EL (cell line): ENCODE results near the gene CDON.
"Not testable (repeated sequence)": the region's sequence is repeated elsewhere in the genome, so short reads cannot be mapped to it uniquely, and the experiment has no call there.

Experiments
- DNase-seq: peaks from one replicate; pipeline ENCODE4 v3.0.0-alpha.2; 2016

The CDON gene

GRCh38 chr11:126039485-126040271 lies 23.0 kb downstream of the CDON start:
- DNase-seq, result no peak

DNA sequence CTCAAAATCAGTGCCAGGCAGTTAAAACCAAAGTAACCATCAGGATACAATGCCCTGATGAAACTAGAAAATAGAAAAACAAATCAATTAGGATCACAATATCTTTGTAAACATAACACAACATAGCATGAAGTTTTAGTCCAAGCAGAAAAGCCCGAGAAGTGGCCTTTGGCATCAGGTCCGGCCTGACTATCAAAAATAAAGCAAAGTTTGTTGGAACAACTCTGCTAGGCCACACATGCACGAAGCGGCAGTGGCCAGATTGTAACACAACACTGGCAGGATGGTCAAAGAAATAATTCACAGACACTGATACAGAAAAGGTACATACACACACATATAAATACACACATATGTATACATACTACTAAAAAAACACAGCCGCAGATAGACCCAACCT lies 26.9 kb downstream of the CDON start:
- no peak for DNase-seq

DNA sequence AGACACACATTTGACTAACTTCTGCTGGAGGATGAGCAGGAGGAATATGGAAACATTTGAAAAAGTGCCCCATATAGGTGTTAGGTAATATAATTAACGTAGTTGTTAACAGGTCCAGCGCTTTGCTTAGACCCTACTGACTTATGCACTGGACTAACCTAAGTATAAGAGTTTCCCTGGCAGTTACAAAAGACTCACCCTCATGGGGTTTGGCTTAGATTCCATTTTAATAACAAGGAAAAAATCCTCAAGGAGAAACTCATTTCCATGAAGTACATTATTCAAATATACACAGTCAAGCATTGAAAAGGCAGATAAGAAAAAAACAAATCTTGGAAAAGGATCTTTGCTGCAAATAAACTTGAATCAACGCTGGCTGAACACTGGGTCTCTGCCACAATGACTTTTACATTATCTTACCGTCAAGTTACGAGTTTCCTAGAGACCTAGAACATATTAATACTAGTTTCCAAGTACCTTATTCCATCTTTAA lies 27.7 kb downstream of the CDON start:
- no peak for DNase-seq

GRCh38 chr11:126034039-126034932 lies 28.4 kb downstream of the CDON start:
- DNase-seq, result no peak

- DNase-seq, result no peak
Observed at GRCh38 chr11:126032375-126032774, 30.3 kb downstream of the CDON start.

- no peak for DNase-seq
Observed at GRCh38 chr11:126029805-126030204, 32.9 kb downstream of the CDON start.

GRCh38 chr11:126029237-126029636 lies 33.4 kb downstream of the CDON start:
- DNase-seq, result no peak

GRCh38 chr11:126028534-126028933 lies 34.1 kb downstream of the CDON start:
- not testable (repeated sequence) for DNase-seq

DNA sequence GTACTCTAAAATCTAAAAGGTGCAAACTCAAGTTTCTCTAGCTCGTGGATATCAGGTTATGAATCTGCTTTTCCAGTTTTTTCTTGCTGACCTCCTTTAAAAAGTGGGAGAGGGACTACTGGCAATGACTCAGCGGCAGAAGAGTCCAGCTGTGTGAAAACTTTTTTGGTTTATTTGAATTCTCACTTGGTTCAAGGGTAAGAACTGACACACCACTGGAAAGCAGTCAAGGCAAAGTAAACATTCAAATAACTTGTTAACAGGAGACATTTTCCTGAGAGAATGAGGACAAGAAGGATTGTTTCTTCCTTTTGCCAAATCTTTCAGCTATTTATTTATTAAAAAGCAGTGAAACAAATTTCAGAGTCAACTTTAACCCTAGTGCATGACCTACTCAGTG lies 36.1 kb downstream of the CDON start:
- DNase-seq, result no peak

DNA sequence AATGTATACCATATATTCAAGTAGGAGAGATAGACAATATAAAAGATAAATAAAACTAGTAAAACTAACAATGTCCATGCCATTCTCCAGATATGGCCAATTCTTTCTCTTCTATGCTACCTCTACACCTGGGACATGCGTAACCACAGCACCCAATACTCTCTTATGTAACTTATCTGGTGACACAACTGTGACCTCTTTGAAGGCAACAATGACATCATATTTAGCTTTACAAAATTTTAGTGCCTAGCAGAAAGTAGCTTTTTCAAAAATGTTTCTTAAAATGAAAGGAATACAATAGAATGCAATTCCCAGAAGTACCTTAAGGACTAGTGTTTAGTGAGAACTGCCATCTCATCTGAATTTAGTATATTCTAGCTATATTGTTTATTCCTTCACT lies 36.8 kb downstream of the CDON start:
- DNase-seq, result no peak

GRCh38 chr11:126024123-126024522 lies 38.5 kb downstream of the CDON start:
- no peak for DNase-seq

DNA sequence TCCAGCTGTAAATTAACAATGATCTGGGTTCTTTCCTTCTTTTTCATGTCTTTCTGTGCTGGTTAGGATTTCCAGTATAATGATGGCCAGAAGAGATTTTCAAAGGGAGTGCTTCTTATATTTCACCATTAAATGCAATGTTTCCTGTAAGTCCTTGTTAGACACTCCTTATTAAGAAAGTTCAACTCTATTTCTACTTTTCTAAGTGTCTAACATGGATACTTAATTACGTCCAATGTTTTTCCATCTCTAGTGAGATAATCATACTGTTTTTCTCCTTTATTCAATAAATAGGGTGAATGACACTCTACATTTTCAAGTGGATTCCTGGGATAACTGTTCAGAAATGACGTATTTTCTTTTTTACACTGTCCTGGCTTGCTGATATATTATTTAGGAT lies 49.8 kb downstream of the CDON start:
- DNase-seq, result no peak

DNA sequence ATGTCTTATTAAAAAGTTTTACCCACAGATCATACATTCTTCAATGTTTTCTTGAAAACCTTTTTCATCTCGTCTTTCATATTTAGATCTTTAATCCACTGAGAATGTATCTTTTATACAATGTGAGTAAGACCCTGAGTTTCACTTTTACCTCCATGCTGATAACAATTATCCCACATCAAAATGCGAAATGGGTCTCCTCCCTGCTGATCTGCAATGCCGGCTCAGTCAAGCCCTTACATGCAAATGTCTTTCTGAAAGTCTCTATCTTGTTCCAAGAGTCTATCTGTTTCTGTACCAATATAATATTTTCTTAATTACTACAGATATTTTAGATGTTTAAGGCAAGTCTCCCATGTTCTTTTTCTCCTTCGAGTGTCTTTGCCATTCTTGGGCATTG lies 50.9 kb downstream of the CDON start:
- DNase-seq, result no peak

DNA sequence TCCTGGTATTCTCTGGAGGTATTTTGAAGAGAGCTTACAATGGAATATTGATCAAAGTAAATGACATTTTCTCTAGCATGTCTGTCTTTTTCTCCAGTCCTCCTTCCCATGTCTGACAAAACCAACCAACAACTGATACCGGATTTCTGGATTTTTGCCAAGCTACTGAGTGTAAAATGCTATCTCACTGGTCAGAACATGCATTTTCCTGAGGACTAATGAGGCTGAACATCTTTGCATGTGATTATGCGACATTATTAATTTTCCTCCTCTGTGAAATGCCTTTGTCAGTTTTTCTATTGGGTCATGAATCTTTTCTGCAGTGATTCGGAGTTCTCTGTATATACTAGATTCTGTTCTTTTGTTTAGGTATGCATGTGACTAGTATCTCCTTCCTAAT lies 51.4 kb downstream of the CDON start:
- DNase-seq, result no peak

- DNase-seq, result no peak
Observed at GRCh38 chr11:126008956-126009355, 53.7 kb downstream of the CDON start.

DNA sequence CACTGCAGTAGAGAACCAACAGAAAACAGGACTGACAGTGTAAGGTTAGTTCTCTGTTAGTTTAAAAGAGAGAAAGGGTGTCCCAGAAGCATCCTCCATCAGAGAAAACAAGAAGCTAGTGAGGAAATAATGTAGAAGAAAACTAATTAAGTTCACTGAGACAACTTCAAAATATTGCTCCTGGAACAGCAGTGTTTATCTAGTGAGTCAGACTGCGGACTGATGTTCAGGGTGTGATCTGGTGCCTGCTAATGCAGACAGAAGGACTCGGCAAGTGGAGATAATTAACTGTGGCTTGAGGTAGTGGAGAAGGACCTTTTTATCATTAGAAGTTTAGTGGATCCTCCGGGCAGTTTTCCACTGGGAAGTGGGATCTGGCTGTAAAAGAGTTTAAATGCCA lies 55.4 kb downstream of the CDON start:
- DNase-seq, result peak; percentile 13

GRCh38 chr11:126006068-126006467 lies 56.6 kb downstream of the CDON start:
- no peak for DNase-seq

GRCh38 chr11:126002181-126002580 lies 60.5 kb downstream of the CDON start:
- no peak for DNase-seq

GRCh38 chr11:125999234-125999880 lies 63.3 kb downstream of the CDON start:
- no peak for DNase-seq

DNA sequence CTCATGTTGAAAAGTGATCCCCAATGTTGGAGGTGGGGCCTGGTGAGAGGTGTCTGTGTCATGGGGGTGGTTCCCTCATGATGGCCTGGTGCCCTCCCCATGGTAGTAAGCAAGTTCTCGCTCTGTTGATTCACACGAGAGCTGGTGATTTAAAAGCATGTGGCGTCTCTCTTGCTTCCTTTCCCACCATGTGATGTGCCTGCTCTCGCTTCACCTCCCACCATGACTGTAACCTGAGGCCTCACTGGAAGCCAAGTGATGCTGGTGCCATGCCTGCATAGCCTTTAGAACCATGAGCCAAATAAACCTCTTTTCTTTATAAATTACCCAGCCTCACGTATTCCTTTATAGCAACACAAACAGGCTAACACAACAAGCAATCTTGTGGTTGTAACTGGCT lies 64.4 kb downstream of the CDON start:
- DNase-seq, result no peak

DNA sequence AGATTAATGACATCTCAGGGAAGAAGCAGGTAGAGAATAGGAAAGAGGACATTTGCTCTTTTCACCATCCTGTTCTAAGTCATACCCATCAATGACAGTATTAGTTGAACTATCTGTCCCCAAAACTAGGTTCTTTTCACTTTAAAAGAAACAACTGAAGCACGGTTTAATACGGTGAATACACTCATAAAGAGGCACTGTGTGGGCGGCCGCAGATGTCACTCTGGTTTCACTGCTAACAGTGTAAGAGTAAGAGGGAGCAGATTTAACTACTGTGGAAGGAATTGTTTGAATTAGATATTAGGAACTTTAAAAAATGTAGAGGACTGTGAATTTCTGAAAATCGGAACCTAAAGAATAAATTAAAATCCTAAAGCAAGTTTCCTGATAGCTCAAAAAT lies 67.4 kb downstream of the CDON start:
- no peak for DNase-seq

DNA sequence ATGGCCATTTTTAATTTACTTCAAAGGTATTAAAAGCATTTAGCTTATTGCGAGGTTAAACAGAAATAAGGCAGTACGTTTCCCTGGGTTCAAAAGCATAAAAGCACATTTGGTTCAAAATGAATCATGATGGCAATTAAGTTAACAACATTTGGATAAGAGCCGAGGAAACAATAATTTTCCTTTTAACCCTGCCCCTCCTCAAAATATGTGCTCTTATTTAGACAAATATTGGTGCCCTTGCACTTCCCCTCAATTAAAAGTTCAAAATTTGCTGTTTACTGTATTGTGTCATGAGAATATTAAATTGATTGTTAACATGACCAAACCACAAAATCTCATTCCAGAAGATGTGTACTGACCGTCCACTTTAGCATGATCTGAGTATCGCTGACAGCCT lies 68.2 kb downstream of the CDON start:
- DNase-seq, result no peak

GRCh38 chr11:125992893-125993292 lies 69.8 kb downstream of the CDON start:
- no peak for DNase-seq

DNA sequence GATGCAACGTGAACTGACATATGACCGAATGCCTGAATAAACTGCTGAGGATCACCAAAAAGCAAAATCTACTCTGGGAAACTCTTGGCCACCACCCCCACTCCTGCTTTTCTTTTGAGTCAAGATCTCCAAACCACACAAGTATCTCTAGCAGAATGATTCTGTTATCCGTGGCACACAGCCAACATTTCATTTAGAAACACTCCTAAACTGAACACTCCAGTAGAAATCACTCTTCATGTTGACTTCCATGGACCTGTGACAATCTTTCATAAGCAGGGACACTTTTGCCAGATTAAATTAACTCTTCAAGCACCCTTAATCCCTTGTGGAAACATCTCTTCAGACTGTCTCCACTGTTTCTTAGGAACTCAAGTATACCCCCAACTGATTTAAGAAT lies 72.4 kb downstream of the CDON start:
- peak; percentile 1 for DNase-seq
